Bronchial epithelial cell (primary cell): Measurements from ENCODE around the gene SLC29A2. TPM values are rescaled to one million over a fixed set of nuclear protein-coding genes. Genes with fewer than 3 reads are reported as not detected.
"Not testable (repeated sequence)": the region's sequence is repeated elsewhere in the genome, so short reads cannot be mapped to it uniquely, and the experiment has no call there.

ENCODE experiments used
- DNase-seq: peaks from one replicate; pipeline ENCODE4 v3.0.0-alpha.2; 2010; ENCODE audit warnings: low read depth
- FAIRE-seq: peaks from 2 replicates; lab custom pipeline; 2011; peaks lifted over from hg19 to GRCh38; lab: Jason Lieb, UNC
- H3K27me3 ChIP-seq: 2 replicates; pipeline ENCODE4 v1.5.1; 2011; ENCODE audit warnings: low read length; ENCODE audit not compliant: control insufficient read depth, insufficient read depth
- H3K36me3 ChIP-seq: 2 replicates; pipeline ENCODE4 v1.5.1; 2011; ENCODE audit warnings: low read length; ENCODE audit not compliant: control insufficient read depth, insufficient read depth
- H3K4me3 ChIP-seq: 2 replicates; pipeline ENCODE4 v1.5.1; 2011; ENCODE audit warnings: mild to moderate bottlenecking, low read depth, low read length, control low read depth
- CTCF ChIP-seq: IDR thresholded peaks from 2 replicates; pipeline ENCODE4 v1.5.1; 2011; ENCODE audit warnings: mild to moderate bottlenecking, moderate library complexity, low read length, control low read depth, inconsistent platforms; ENCODE audit not compliant: insufficient read depth, severe bottlenecking
- total RNA-seq: library from RNA; depleted of rRNA; stranded (reverse); fragments of >200 nt; gene quantifications from 2 replicates; pipeline ENCODE4 v1.2.1, GENCODE V29; 2014

The SLC29A2 gene
- total RNA-seq, 1 donor from 2014 or later: 2.1 TPM

- Histone ChIP-seq H3K27me3 (no peaks in the 10 kb centered on the region), H3K4me3 (no peak overlapping the region), H3K36me3 (no peaks in the 10 kb centered on the region)
- TF ChIP-seq CTCF: no peak
- no peak for DNase-seq
- FAIRE-seq: peak; percentile 91
Measured at GRCh38 chr11:66325263-66325671, 46.3 kb downstream of the SLC29A2 start.

GRCh38 chr11:66324664-66325063, 46.9 kb downstream of the SLC29A2 start:
- no peak for DNase-seq
- FAIRE-seq: no peak
- TF ChIP-seq CTCF: no peak
- no peak overlapping the region for H3K4me3 ChIP-seq
- no peaks in the 10 kb centered on the region for H3K36me3 ChIP-seq
- H3K27me3 ChIP-seq: no peaks in the 10 kb centered on the region

GRCh38 chr11:66323684-66324083, 47.9 kb downstream of the SLC29A2 start:
- H3K4me3 ChIP-seq: no peak overlapping the region
- H3K27me3 ChIP-seq: no peaks in the 10 kb centered on the region
- no peak for FAIRE-seq
- TF ChIP-seq CTCF: no peak
- no peak for DNase-seq
- H3K36me3 ChIP-seq: no peaks in the 10 kb centered on the region

- FAIRE-seq (no peak), DNase-seq (no peak)
- H3K36me3 ChIP-seq: no peaks in the 10 kb centered on the region
- no peak for TF ChIP-seq CTCF
- H3K4me3 ChIP-seq: no peak overlapping the region
- H3K27me3 ChIP-seq: no peaks in the 10 kb centered on the region
Measured at GRCh38 chr11:66322732-66323427, 48.7 kb downstream of the SLC29A2 start.

GRCh38 chr11:66321606-66322005, 50.0 kb downstream of the SLC29A2 start:
- no peak for DNase-seq
- TF ChIP-seq CTCF: no peak
- H3K27me3 ChIP-seq: no peaks in the 10 kb centered on the region
- H3K36me3 ChIP-seq: no peaks in the 10 kb centered on the region
- FAIRE-seq: no peak
- no peak overlapping the region for H3K4me3 ChIP-seq

GRCh38 chr11:66320748-66321147, 50.8 kb downstream of the SLC29A2 start:
- not testable (repeated sequence) for H3K4me3 ChIP-seq, DNase-seq, H3K36me3 ChIP-seq, FAIRE-seq, H3K27me3 ChIP-seq

GRCh38 chr11:66320289-66320688, 51.3 kb downstream of the SLC29A2 start:
- FAIRE-seq, H3K27me3 ChIP-seq, H3K4me3 ChIP-seq, DNase-seq, H3K36me3 ChIP-seq: not testable (repeated sequence)
